Heart left ventricle (tissue), 16 donors: ENCODE measurements around the gene TRMO. TPM values are rescaled to one million over a fixed set of nuclear protein-coding genes. Genes with fewer than 3 reads are reported as not detected.

ENCODE experiments used
- ATAC-seq, 4 donors: fragments of 200-7000 bp; cut with Tn5 transposase; one replicate each; pipeline ENCODE4 v1.9.1; 2020 to 2022; ENCODE audit warnings: moderate library complexity in 4 of 4, mild to moderate bottlenecking in 3 of 4, moderate number of reproducible peaks in 1 of 4
- DNase-seq, 5 donors: peaks; one replicate each; pipeline ENCODE4 v3.0.0-alpha.2; 2020
- H3K27ac ChIP-seq, 12 donors: fragments of 200-600 bp; sonication (generic) in 4 of 12; one replicate each; pipeline versions ENCODE4 v1.5.0 to v1.8.0; 2016 to 2022; ENCODE audit warnings: mild to moderate bottlenecking in 2 of 12
- H3K27me3 ChIP-seq, 9 donors: fragments of 200-600 bp; sonication (generic) in 2 of 9; one replicate each; pipeline versions ENCODE4 v1.5.1 to v1.8.0; 2016 to 2022; ENCODE audit warnings: mild to moderate bottlenecking in 3 of 9
- H3K36me3 ChIP-seq, 9 donors: fragments of 200-600 bp; sonication (generic) in 2 of 9; one replicate each; pipeline versions ENCODE4 v1.5.0 to v1.8.0; 2018 to 2022; ENCODE audit warnings: mild to moderate bottlenecking in 2 of 9
- H3K4me1 ChIP-seq, 12 donors: fragments of 200-600 bp; sonication (generic) in 4 of 12; one replicate each; pipeline versions ENCODE4 v1.5.0 to v1.8.0; 2016 to 2022; ENCODE audit warnings: mild to moderate bottlenecking in 3 of 12
- H3K4me3 ChIP-seq, 12 donors: fragments of 200-600 bp; sonication (generic) in 4 of 12; one replicate each; pipeline versions ENCODE4 v1.5.0 to v1.8.0; 2017 to 2022; ENCODE audit warnings: mild to moderate bottlenecking in 9 of 12, moderate library complexity in 4 of 12
- H3K9me3 ChIP-seq, 12 donors: fragments of 200-600 bp; sonication (generic) in 4 of 12; one replicate each; pipeline versions ENCODE4 v1.5.0 to v1.8.0; 2016 to 2022; ENCODE audit warnings: mild to moderate bottlenecking in 1 of 12
- CTCF ChIP-seq, 12 donors: fragments of 200-600 bp; sonication (generic) in 4 of 12; IDR thresholded peaks; one replicate each; pipeline versions ENCODE4 v1.5.0 to v1.8.0; 2018 to 2022; ENCODE audit warnings: antibody characterized with exemption in 12 of 12, mild to moderate bottlenecking in 5 of 12
- POLR2A ChIP-seq, 2 donors: fragments of 450-650 bp; IDR thresholded peaks; one replicate each; pipeline ENCODE4 v1.6.1; 2017; ENCODE audit warnings: antibody characterized with exemption in 2 of 2, mild to moderate bottlenecking in 2 of 2, moderate library complexity in 2 of 2
- WGBS, 4 donors: extraction: QIAGEN DNeasy Blood & Tissue Kit in 2 of 4; methylation state at CpG; one replicate each; pipeline versions ENCODE4 v1.1.5 to v1.1.7; 2013 to 2018; 5-methylcytosine and 5-hydroxymethylcytosine counted together
- intact Hi-C, 10 donors: fragments of 100-400 bp; cut with DNase I; formaldehyde crosslinking; loops; one replicate each; pipeline versions ENCODE4 v1.11.1 to v1.14.2; 2022
- polyA plus RNA-seq, 2 donors: library from polyadenylated mRNA; stranded (reverse); fragments of 200-250 nt; gene quantifications; one replicate each; pipeline ENCODE4 v1.2.3, GENCODE V29; 2013
- total RNA-seq, 9 donors: library from RNA; depleted of rRNA in 2 of 9; stranded (reverse); fragments of >200 nt in 2 of 9; fragmentation: NEBNext Ultra II Directional in 3 of 9; extraction: Animal tissue kit (Norgen Biotek cat#: 25700) in 3 of 9; gene quantifications; one replicate each; pipeline versions ENCODE4 v1.1.0 to v1.2.4, GENCODE V29; 2016 to 2023
- donor health status: ischemic (EF 13 %, LVEDD 7.1; RV severe dilation, severe dysfunction).
- donor health status: healthy with polysubstance abuse.
- donor health status: DM: no; HTN: yes; CAD: no.
- donor health status: DM: no; HTN: no; CAD: no.
- donor health status: ischemic (EF 25% LVEDD 6.9; RV normal size, moderate dysfunction).
- donor health status: ischemic (EF 25% LVEDD 5.7; RV mildly dilated, moderate dysfunction).
- donor health status: healthy.
- donor health status: DM: yes; HTN: yes; CAD: no.
- donor health status: ischemic (EF 35%, LVEDD 5.7; RV mildly dilated, moderate dysfunction).
- donor health status: nonischemic (EF 11% LVEDD 7.7; RV severe dilation, severe dysfunction).
- donor health status: DM: yes; HTN: yes; CAD: no.
- donor health status: PGD.
- donor health status: ischemic (EF 29% LVEDD 5.4; RV normal size, mild dysfunction).
- donor health status: nonischemic (EF 23%, LVEDD 6.1; RV moderate dilation, normal function).

Gene TRMO
- total and polyA plus RNA-seq, 11 donors: 2.8 to 23.3 (median 8.0) TPM

- Histone ChIP-seq H3K4me3 (peak overlapping the region in 1 of 12 donors; percentile 53), H3K27ac (no peak overlapping the region), H3K36me3 (no peaks in the 10 kb centered on the region), H3K9me3 (no peaks in the 10 kb centered on the region), H3K4me1 (peaks cover 0 to 45% (median 12%) of the 10 kb centered on the region in 12 donors), H3K27me3 (peaks cover 75 to 100% (median 97%) of the 10 kb centered on the region in 9 donors)
- intact Hi-C loops: no loop called here
- ATAC-seq (no peak), DNase-seq (no peak)
- 6 to 11% (median 8%) methylated on average over 35 to 71 of the region's 71 CpGs for WGBS, 4 donors
- TF ChIP-seq POLR2A (IDR thresholded peaks at IDR 0.05) (no peak), CTCF (IDR thresholded peaks at IDR 0.05) (no peak)
Measured at GRCh38 chr9:97854696-97855485, 67.4 kb downstream of the TRMO start.

Other genes with a start within 250 kb of the TRMO start
- 10 to 100 TPM in 2 of 9 donors, 1 to 10 TPM in 7; 4.0 to 12.1 (median 9.4) TPM for gene XPA, start 225.2 kb downstream of the TRMO start, total RNA-seq
- gene XPA, start 225.2 kb downstream of the TRMO start, polyA plus RNA-seq: 1 to 10 TPM; 5.6 to 8.3 TPM
- gene FOXE1, start 69.3 kb downstream of the TRMO start, total RNA-seq: not detected
- not detected for gene FOXE1, start 69.3 kb downstream of the TRMO start, polyA plus RNA-seq
- under 1 TPM in 2 of 9 donors, not detected in 7; 0.23 to 0.40 TPM for gene HEMGN, start 15.7 kb upstream of the TRMO start, total RNA-seq
- not detected for gene HEMGN, start 15.7 kb upstream of the TRMO start, polyA plus RNA-seq
- 10 to 100 TPM; 16.3 to 78.3 (median 45.7) TPM for gene ANP32B, start 60.8 kb upstream of the TRMO start, total RNA-seq
- gene ANP32B, start 60.8 kb upstream of the TRMO start, polyA plus RNA-seq: 10 to 100 TPM; 58.6 to 66.1 TPM
- gene NANS, start 134.2 kb upstream of the TRMO start, total RNA-seq: 10 to 100 TPM; 24.3 to 59.0 (median 33.7) TPM
- gene NANS, start 134.2 kb upstream of the TRMO start, polyA plus RNA-seq: 100 to 1,000 TPM in 1 of 2 donors, 10 to 100 TPM in 1; 45.3 to 144 TPM
- gene TRIM14, start 196.7 kb upstream of the TRMO start, total RNA-seq: 10 to 100 TPM in 2 of 9 donors, 1 to 10 TPM in 6, under 1 TPM in 1; 0.89 to 20.8 (median 2.9) TPM
- gene TRIM14, start 196.7 kb upstream of the TRMO start, polyA plus RNA-seq: 1 to 10 TPM in 1 of 2 donors, under 1 TPM in 1; 0.99 to 1.5 TPM